HG02852 (cell line): ENCODE data around the gene NDOR1.
"Not testable (repeated sequence)": the region's sequence is repeated elsewhere in the genome, so short reads cannot be mapped to it uniquely, and the experiment has no call there.

Experiments
- ATAC-seq: cut with Tn5 transposase; IDR thresholded peaks from one replicate; pipeline ENCODE4 v1.9.1; 2021; ENCODE audit warnings: mild to moderate bottlenecking, moderate library complexity; ENCODE audit not compliant: unreplicated experiment

NDOR1 gene

GRCh38 chr9:137256362-137256761, 50.9 kb downstream of the NDOR1 start:
- no peak for ATAC-seq

- no peak for ATAC-seq
These were observed 51.4 kb downstream of the NDOR1 start for GRCh38 chr9:137256856-137257255.

- ATAC-seq, result not testable (repeated sequence)
These were observed 56.8 kb downstream of the NDOR1 start for GRCh38 chr9:137262173-137262908.

- ATAC-seq, result no peak
These were observed 57.4 kb downstream of the NDOR1 start for GRCh38 chr9:137262909-137263285.

- ATAC-seq, result no peak
These were observed 58.0 kb downstream of the NDOR1 start for GRCh38 chr9:137263506-137263905.

- ATAC-seq, result no peak
These were observed 58.6 kb downstream of the NDOR1 start for GRCh38 chr9:137264067-137264466.

- no peak for ATAC-seq
These were observed 60.1 kb downstream of the NDOR1 start for GRCh38 chr9:137265496-137266161.

- ATAC-seq, result no peak
These were observed 60.6 kb downstream of the NDOR1 start for GRCh38 chr9:137266162-137266527.
